ENCODE data around the gene NFIA. TPM values are rescaled to one million over a fixed set of nuclear protein-coding genes. Genes with fewer than 3 reads are reported as not detected.

Gene NFIA
- total RNA-seq, 1 experiment from 2014 or later, result 20.9 TPM

DNA sequence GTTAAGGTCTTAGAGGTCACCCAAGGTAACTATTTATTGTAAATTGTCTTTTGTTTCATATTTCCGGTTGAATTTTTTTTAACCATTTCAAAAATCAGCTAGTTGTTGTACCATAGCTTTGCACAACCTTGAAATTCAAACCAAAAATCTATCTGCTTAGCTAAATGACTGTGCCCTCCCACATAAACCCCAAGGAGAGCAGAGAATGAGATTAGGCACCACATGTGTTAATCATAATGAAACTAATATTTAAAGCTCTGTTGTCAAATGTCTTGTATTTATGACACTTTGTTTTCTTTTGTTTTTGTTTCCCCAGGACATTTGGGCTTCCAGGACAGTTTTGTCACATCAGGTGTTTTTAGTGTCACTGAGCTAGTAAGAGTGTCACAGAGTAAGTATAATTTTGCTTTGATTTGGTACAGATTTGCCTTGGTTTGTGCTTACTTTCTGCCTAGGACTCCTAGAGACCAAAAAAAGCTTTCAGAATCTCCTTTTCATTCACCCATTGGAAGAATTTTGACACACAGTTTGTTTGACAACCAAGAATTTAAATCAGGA, 249.9 kb downstream of the NFIA start:
- Histone ChIP-seq H3K4me1 (ENCODE audit: control insufficient read depth, insufficient read depth, low read length) (peaks cover 5% of the 10 kb centered on the region), H3K9me3 (ENCODE audit: control insufficient read depth, insufficient read depth, low read depth, low read length) (no peaks in the 10 kb centered on the region), H3K36me3 (ENCODE audit: control insufficient read depth, insufficient read depth, low read length) (no peaks in the 10 kb centered on the region), H3K4me3 (ENCODE audit: low read depth in 2 of 2, low read length in 2 of 2) (no peak overlapping the region), H3K27me3 (ENCODE audit: control insufficient read depth, insufficient read depth, low read length) (no peaks in the 10 kb centered on the region), H3K27ac (ENCODE audit: low read length) (no peak overlapping the region)
- CTCF ChIA-PET, result no interaction called here
- ATAC-seq, result no peak
- intact Hi-C loops (cut with micrococcal nuclease; ENCODE audit: unreplicated experiment) (loop anchor here (10.0 kb wide), 1 partner anchor 247 kb away; the partner anchor contains the start of gene NFIA), in situ Hi-C loops (cut with HindIII; ENCODE audit: low pct_unique_long_range_greater_than_20kb, low sequenced_read_pairs) (no loop called here)
- POLR2A ChIA-PET, result no interaction called here
- TF ChIP-seq SIN3A (IDR thresholded peaks at IDR 0.05; ENCODE audit: borderline replicate concordance, insufficient read depth, low read depth, low read length), result no peak
- TF ChIP-seq CTCF (IDR thresholded peaks at IDR 0.05), result no peak
- TF ChIP-seq TCF7L2 (IDR thresholded peaks at IDR 0.05; ENCODE audit: low read depth, low read length), result no peak
- TF ChIP-seq REST (IDR thresholded peaks at IDR 0.05; ENCODE audit: insufficient read depth in 1 of 2, low read depth in 2 of 2, low read length in 1 of 2), result no peak
- TF ChIP-seq POLR2AphosphoS5 (IDR thresholded peaks at IDR 0.05; ENCODE audit: low read depth, low read length), result no peak
- no TSS peak for BruUV-seq (replicated peaks)
- DNase-seq (ENCODE audit: low read depth, low spot score), result no peak

DNA sequence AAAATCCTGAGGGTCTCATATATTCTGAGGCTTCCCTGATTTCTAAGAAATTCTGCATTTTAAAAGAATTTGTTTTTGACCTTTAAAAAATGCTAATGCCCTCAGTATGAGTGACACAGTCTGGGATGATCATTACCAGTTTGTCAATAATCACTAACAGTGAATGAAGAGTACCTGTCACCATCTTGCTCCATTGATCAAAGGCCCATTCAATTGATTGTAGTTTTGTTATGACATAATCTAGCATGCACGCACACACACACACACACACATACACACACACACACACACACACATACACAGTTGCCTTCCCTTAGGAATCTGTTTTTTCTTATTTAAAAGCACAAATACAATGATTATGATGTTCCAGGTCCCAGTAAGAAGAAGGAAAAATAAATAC, 250.4 kb downstream of the NFIA start:
- H3K27ac ChIP-seq (ENCODE audit: low read length), result no peak overlapping the region
- H3K36me3 ChIP-seq (ENCODE audit: control insufficient read depth, insufficient read depth, low read length), result no peaks in the 10 kb centered on the region
- TF ChIP-seq TCF7L2 (IDR thresholded peaks at IDR 0.05; ENCODE audit: low read depth, low read length) (no peak), POLR2AphosphoS5 (IDR thresholded peaks at IDR 0.05; ENCODE audit: low read depth, low read length) (no peak), SIN3A (IDR thresholded peaks at IDR 0.05; ENCODE audit: borderline replicate concordance, insufficient read depth, low read depth, low read length) (no peak), CTCF (IDR thresholded peaks at IDR 0.05) (no peak), REST (IDR thresholded peaks at IDR 0.05; ENCODE audit: insufficient read depth in 1 of 2, low read depth in 2 of 2, low read length in 1 of 2) (no peak)
- ATAC-seq, result no peak
- no TSS peak for BruUV-seq (replicated peaks)
- H3K9me3 ChIP-seq (ENCODE audit: control insufficient read depth, insufficient read depth, low read depth, low read length), result no peaks in the 10 kb centered on the region
- in situ Hi-C loops (cut with HindIII; ENCODE audit: low pct_unique_long_range_greater_than_20kb, low sequenced_read_pairs), result no loop called here
- ChIA-PET CTCF (interaction anchor here (0.6 kb wide), 1 partner anchor 18 kb away, joined by 4 read pairs; no protein-coding TSS in a partner anchor), POLR2A (no interaction called here)
- no peak overlapping the region for H3K4me3 ChIP-seq (ENCODE audit: low read depth in 2 of 2, low read length in 2 of 2)
- intact Hi-C loops (cut with micrococcal nuclease; ENCODE audit: unreplicated experiment), result loop anchor here (10.0 kb wide), 1 partner anchor 248 kb away; the partner anchor contains the start of gene NFIA
- no peaks in the 10 kb centered on the region for H3K27me3 ChIP-seq (ENCODE audit: control insufficient read depth, insufficient read depth, low read length)
- DNase-seq (ENCODE audit: low read depth, low spot score), result no peak
- peaks cover 10% of the 10 kb centered on the region for H3K4me1 ChIP-seq (ENCODE audit: control insufficient read depth, insufficient read depth, low read length)

Data from Panc1 (cell line).